GM06990 (cell line): Measurements from ENCODE around the gene MMP19.
"Not testable (repeated sequence)": the region's sequence is repeated elsewhere in the genome, so short reads cannot be mapped to it uniquely, and the experiment has no call there.

ENCODE experiments used
- DNase-seq: peaks from one replicate; pipeline ENCODE4 v3.0.0-alpha.2; 2011; ENCODE audit not compliant: insufficient read length; ENCODE audit errors: extremely low read depth
- H3K27me3 ChIP-seq: replicated peaks from 2 replicates; pipeline ENCODE4 v1.6.0; 2011; ENCODE audit warnings: low read length; ENCODE audit not compliant: control insufficient read depth, insufficient read depth
- H3K36me3 ChIP-seq: 2 replicates; pipeline ENCODE4 v1.5.1; 2011; ENCODE audit warnings: low read length; ENCODE audit not compliant: control insufficient read depth, insufficient read depth
- H3K4me3 ChIP-seq: replicated peaks from 2 replicates; pipeline ENCODE4 v1.5.1; 2011; ENCODE audit warnings: low read depth, mild to moderate bottlenecking, control low read depth, low read length
- TF ChIP-seq, protein P1 (sequence below): IDR thresholded peaks from 2 replicates; pipeline ENCODE4 v1.5.1; 2011; ENCODE audit warnings: low read length, control low read depth, mild to moderate bottlenecking, inconsistent platforms; ENCODE audit not compliant: insufficient read depth, poor library complexity, severe bottlenecking

MMP19 gene

DNA sequence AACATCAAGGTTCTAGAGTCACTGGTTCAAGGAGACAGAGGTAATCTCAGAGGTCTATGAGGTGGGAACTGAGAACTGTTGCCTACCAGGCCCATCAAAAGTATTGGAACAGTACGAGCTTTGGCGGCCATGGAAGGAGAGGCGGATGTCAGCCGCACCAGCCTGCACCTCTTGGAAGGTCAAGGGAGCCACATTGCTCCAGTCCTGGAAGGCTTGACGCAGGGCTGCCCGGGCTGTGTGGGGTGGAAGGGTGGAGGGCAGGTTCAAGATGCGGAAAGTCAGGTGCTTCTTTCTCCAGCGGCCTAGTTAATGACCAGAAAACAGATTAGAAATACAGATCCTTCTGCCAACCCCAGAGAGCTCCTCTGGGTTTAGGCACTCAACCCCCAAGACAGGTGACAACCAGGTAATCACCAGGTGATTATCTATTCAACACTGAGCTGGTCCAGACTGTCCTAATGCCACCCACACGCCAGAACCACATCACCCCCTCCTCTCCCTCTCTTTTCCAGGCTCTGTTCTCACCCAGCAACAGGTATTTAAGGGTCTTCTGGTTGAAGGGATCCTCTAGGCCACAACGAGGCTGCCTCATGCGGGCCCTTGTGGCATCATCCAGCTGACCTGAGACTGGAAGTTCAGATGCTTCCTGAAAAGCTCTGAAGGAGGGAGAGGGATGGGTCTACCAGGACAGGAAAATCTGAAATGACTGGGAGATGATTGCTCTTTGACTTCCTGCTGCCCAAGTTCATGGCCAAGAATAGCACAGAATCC lies 2.0 kb downstream of the MMP19 start:
- H3K36me3 ChIP-seq: no peaks in the 10 kb centered on the region

DNA sequence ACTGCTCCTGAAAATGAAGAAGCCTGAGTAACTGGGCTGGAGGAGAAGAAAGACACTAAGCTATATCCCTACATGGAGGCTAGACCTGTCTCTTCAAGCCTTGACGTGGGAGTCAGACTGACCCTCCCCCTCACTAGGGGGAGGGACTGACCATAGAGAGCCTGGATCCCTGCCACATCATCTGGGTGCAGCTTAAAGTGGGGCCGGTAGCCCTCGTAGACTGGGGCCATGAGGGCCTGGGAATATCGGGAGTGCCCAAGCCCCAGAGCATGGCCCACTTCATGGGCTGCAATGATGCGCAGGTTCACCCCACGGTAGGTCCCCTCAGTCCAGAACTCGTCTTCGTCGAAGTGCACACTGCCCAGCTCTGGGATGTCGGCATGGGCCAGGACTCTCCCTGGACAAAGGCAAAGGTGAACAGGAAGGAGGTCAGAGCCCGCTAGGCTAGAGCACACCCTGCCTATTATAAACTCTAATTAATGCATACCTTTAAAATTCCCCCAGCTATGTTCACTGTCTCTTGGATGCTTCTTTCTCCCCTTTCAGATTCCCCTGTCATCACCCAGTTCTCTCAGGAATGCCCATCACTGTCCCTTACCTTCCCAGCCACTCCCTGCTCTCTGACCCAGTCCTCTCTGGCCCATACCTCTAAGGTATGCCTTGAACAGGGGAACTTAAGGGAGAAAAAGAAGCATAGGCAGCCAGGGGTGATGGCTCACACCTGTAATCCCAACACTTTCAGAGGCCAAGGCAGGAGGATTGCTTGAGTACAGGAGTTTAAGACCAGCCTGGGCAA lies 3.2 kb downstream of the MMP19 start:
- no peaks in the 10 kb centered on the region for H3K27me3 ChIP-seq
- no peak overlapping the region for H3K4me3 ChIP-seq
- DNase-seq: no peak

More for the DNA sequence above, 2.0 kb downstream of the MMP19 start:
- TF ChIP-seq, protein P1, sequence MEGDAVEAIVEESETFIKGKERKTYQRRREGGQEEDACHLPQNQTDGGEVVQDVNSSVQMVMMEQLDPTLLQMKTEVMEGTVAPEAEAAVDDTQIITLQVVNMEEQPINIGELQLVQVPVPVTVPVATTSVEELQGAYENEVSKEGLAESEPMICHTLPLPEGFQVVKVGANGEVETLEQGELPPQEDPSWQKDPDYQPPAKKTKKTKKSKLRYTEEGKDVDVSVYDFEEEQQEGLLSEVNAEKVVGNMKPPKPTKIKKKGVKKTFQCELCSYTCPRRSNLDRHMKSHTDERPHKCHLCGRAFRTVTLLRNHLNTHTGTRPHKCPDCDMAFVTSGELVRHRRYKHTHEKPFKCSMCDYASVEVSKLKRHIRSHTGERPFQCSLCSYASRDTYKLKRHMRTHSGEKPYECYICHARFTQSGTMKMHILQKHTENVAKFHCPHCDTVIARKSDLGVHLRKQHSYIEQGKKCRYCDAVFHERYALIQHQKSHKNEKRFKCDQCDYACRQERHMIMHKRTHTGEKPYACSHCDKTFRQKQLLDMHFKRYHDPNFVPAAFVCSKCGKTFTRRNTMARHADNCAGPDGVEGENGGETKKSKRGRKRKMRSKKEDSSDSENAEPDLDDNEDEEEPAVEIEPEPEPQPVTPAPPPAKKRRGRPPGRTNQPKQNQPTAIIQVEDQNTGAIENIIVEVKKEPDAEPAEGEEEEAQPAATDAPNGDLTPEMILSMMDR: no peak
- no peak for DNase-seq
- Histone ChIP-seq H3K27me3 (no peaks in the 10 kb centered on the region), H3K4me3 (no peak overlapping the region)

GRCh38 chr12:55838361-55838760 lies 4.4 kb downstream of the MMP19 start:
- Histone ChIP-seq H3K27me3 (no peaks in the 10 kb centered on the region), H3K4me3 (no peak overlapping the region), H3K36me3 (no peaks in the 10 kb centered on the region)
- TF ChIP-seq, protein P1: no peak
- no peak for DNase-seq

More for the DNA sequence above, 3.2 kb downstream of the MMP19 start:
- TF ChIP-seq, protein P1: no peak
- no peaks in the 10 kb centered on the region for H3K36me3 ChIP-seq

DNA sequence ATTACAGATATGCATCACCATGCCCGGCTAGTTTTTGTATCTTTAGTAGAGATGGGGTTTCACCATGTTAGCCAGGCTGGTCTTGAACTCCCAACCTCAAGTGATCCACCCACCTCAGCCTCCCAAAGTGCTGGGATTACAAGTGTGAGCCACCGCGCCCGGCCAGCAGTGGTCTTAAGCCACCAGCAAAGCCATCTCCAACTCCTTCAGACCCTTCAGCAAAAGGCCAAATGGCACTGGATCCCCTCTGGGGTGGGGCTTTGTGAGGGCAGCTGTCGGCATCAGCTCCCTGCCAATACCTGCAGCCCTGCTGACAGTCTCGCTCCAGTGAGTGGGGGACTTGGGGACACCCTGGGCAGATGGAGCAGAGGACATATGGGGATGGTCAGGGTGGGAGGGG lies 8.3 kb downstream of the MMP19 start:
- not testable (repeated sequence) for H3K36me3 ChIP-seq, DNase-seq, H3K27me3 ChIP-seq

DNA sequence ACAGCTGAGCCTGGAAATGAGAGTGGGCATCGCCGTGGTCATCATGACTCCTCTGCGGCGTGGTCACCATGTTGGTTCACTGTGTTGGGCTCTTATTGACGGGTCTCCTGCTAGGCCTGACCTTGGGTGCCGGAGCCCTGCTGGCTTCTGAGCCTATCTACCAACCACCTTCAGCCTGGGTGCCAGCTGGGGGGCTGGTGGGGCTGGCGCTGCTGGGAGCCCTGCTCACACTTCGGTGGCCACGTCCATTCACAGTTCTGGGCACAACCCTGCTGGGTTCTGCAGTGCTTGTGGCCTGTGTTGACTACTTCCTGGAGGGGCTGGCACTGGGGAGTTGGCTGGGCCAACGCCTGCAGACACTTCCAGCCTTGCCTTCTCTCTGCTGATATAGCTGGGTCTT lies 9.7 kb downstream of the MMP19 start:
- TF ChIP-seq, protein P1: no peak
- DNase-seq: no peak
- Histone ChIP-seq H3K4me3 (no peak overlapping the region), H3K27me3 (no peaks in the 10 kb centered on the region), H3K36me3 (peaks cover 3% of the 10 kb centered on the region; the same call in 1 of the 2 replicates)

More for the DNA sequence above, 8.3 kb downstream of the MMP19 start:
- not testable (repeated sequence) for H3K4me3 ChIP-seq

DNA sequence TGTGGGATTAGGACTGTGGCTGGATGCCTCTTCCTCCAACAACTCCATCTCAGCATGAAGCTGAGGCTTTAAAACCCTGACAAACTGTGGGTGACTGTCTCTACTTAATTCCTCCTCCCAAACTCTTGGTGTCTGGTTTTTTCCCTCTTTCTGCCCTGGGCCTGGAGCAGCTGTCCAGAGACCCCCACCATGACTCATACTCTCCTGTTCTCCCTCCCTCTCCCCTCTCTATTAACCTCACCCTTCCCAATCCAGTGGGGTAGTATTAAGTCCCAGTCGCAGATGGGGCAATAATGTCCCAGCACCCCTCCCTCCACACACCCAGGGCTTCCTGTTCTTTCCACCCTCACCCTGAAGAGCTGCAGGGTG lies 11.3 kb downstream of the MMP19 start:
- H3K27me3 ChIP-seq: no peaks in the 10 kb centered on the region
- H3K36me3 ChIP-seq: peaks cover 5% of the 10 kb centered on the region; the same call in 1 of the 2 replicates
- H3K4me3 ChIP-seq: no peak overlapping the region
- TF ChIP-seq, protein P1: no peak
- no peak for DNase-seq
